Central memory CD8-positive, alpha-beta T cell (primary cell): ENCODE results near the gene A2M.

Experiments used
- ATAC-seq: fragments of 150-1000 bp; cut with Tn5 transposase; replicated peaks from 2 replicates; pipeline ENCODE4 v1.10.0; 2022; ENCODE audit warnings: mild to moderate bottlenecking, moderate FRiP score, moderate number of reproducible peaks; ENCODE audit not compliant: poor library complexity, severe bottlenecking; ENCODE audit errors: extremely low read depth
- DNase-seq, 2 donors: peaks; one replicate each; pipeline ENCODE4 v3.0.0; 2021; ENCODE audit warnings: low spot score in 2 of 2
- H3K27ac Mint-ChIP-seq: one replicate; pipeline ENCODE4 v1.8.0; 2022; ENCODE audit warnings: low read depth, mild to moderate bottlenecking, moderate library complexity, mixed read lengths
- H3K27me3 Mint-ChIP-seq: one replicate; pipeline ENCODE4 v1.8.0; 2022; ENCODE audit warnings: mixed read lengths
- H3K36me3 Mint-ChIP-seq: one replicate; pipeline ENCODE4 v1.8.0; 2022; ENCODE audit warnings: mild to moderate bottlenecking, moderate library complexity, mixed read lengths; ENCODE audit not compliant: insufficient read depth
- H3K4me1 Mint-ChIP-seq: one replicate; pipeline ENCODE4 v1.8.0; 2022; ENCODE audit warnings: mixed read lengths
- H3K4me3 Mint-ChIP-seq: one replicate; pipeline ENCODE4 v1.8.0; 2022; ENCODE audit warnings: mild to moderate bottlenecking, moderate library complexity, mixed read lengths
- H3K9me3 Mint-ChIP-seq: one replicate; pipeline ENCODE4 v1.8.0; 2022; ENCODE audit warnings: mixed read lengths

A2M gene

GRCh38 chr12:9071969-9072368 lies 43.8 kb downstream of the A2M start:
- Mint-ChIP-seq H3K4me3 (no peak overlapping the region), H3K36me3 (peaks cover 23% of the 10 kb centered on the region), H3K27ac (no peak overlapping the region), H3K27me3 (no peaks in the 10 kb centered on the region), H3K9me3 (no peaks in the 10 kb centered on the region), H3K4me1 (peaks cover 20% of the 10 kb centered on the region)
- no peak for DNase-seq
- ATAC-seq: no peak

GRCh38 chr12:9071518-9071917 lies 44.2 kb downstream of the A2M start:
- ATAC-seq (no peak), DNase-seq (no peak)
- Mint-ChIP-seq H3K27ac (no peak overlapping the region), H3K4me1 (peaks cover 25% of the 10 kb centered on the region), H3K36me3 (peaks cover 23% of the 10 kb centered on the region), H3K4me3 (no peak overlapping the region), H3K27me3 (no peaks in the 10 kb centered on the region), H3K9me3 (no peaks in the 10 kb centered on the region)

- H3K27ac Mint-ChIP-seq: no peak overlapping the region
- peaks cover 23% of the 10 kb centered on the region for H3K36me3 Mint-ChIP-seq
- ATAC-seq (no peak), DNase-seq (no peak)
- H3K4me3 Mint-ChIP-seq: no peak overlapping the region
- peaks cover 31% of the 10 kb centered on the region for H3K4me1 Mint-ChIP-seq
- no peaks in the 10 kb centered on the region for H3K9me3 Mint-ChIP-seq
- no peaks in the 10 kb centered on the region for H3K27me3 Mint-ChIP-seq
Measured at GRCh38 chr12:9070351-9070750, 45.4 kb downstream of the A2M start.

GRCh38 chr12:9068600-9068999 lies 47.1 kb downstream of the A2M start:
- peaks cover 20% of the 10 kb centered on the region for H3K36me3 Mint-ChIP-seq
- H3K27ac Mint-ChIP-seq: peak overlapping the region; percentile 38
- no peak for ATAC-seq
- peaks cover 33% of the 10 kb centered on the region for H3K4me1 Mint-ChIP-seq
- no peaks in the 10 kb centered on the region for H3K27me3 Mint-ChIP-seq
- no peaks in the 10 kb centered on the region for H3K9me3 Mint-ChIP-seq
- DNase-seq: no peak
- no peak overlapping the region for H3K4me3 Mint-ChIP-seq

- H3K27me3 Mint-ChIP-seq: no peaks in the 10 kb centered on the region
- ATAC-seq (no peak), DNase-seq (no peak)
- H3K36me3 Mint-ChIP-seq: peaks cover 23% of the 10 kb centered on the region
- no peak overlapping the region for H3K27ac Mint-ChIP-seq
- no peak overlapping the region for H3K4me3 Mint-ChIP-seq
- H3K4me1 Mint-ChIP-seq: peaks cover 35% of the 10 kb centered on the region
- H3K9me3 Mint-ChIP-seq: no peaks in the 10 kb centered on the region
Measured at GRCh38 chr12:9068086-9068485, 47.6 kb downstream of the A2M start.

GRCh38 chr12:9066755-9067423 lies 48.8 kb downstream of the A2M start:
- ATAC-seq (no peak), DNase-seq (no peak)
- peak overlapping the region; percentile 16 for H3K4me3 Mint-ChIP-seq
- H3K27me3 Mint-ChIP-seq: no peaks in the 10 kb centered on the region
- H3K4me1 Mint-ChIP-seq: peaks cover 28% of the 10 kb centered on the region
- H3K36me3 Mint-ChIP-seq: peaks cover 23% of the 10 kb centered on the region
- H3K9me3 Mint-ChIP-seq: no peaks in the 10 kb centered on the region
- no peak overlapping the region for H3K27ac Mint-ChIP-seq

- no peak overlapping the region for H3K27ac Mint-ChIP-seq
- ATAC-seq: no peak
Measured at GRCh38 chr12:9066183-9066623, 49.5 kb downstream of the A2M start.

GRCh38 chr12:9065607-9065856 lies 50.2 kb downstream of the A2M start:
- Mint-ChIP-seq H3K4me1 (peaks cover 28% of the 10 kb centered on the region), H3K27ac (no peak overlapping the region), H3K4me3 (peak overlapping the region; percentile 37), H3K27me3 (no peaks in the 10 kb centered on the region), H3K36me3 (peaks cover 18% of the 10 kb centered on the region), H3K9me3 (no peaks in the 10 kb centered on the region)
- ATAC-seq: no peak
- no peak for DNase-seq

More at GRCh38 chr12:9066183-9066623, 49.5 kb downstream of the A2M start:
- H3K4me1 Mint-ChIP-seq: peaks cover 28% of the 10 kb centered on the region
- peaks cover 20% of the 10 kb centered on the region for H3K36me3 Mint-ChIP-seq
- DNase-seq: no peak
- H3K9me3 Mint-ChIP-seq: no peaks in the 10 kb centered on the region
- peak overlapping the region; percentile 14 for H3K4me3 Mint-ChIP-seq
- H3K27me3 Mint-ChIP-seq: no peaks in the 10 kb centered on the region

- H3K27ac Mint-ChIP-seq: no peak overlapping the region
- DNase-seq (no peak), ATAC-seq (no peak)
- peaks cover 18% of the 10 kb centered on the region for H3K36me3 Mint-ChIP-seq
- H3K9me3 Mint-ChIP-seq: no peaks in the 10 kb centered on the region
- H3K4me3 Mint-ChIP-seq: peak overlapping the region; percentile 80
- H3K4me1 Mint-ChIP-seq: peaks cover 28% of the 10 kb centered on the region
- no peaks in the 10 kb centered on the region for H3K27me3 Mint-ChIP-seq
Measured at GRCh38 chr12:9064815-9065606, 50.7 kb downstream of the A2M start.

GRCh38 chr12:9064201-9064814 lies 51.4 kb downstream of the A2M start:
- H3K9me3 Mint-ChIP-seq: no peaks in the 10 kb centered on the region
- DNase-seq (no peak), ATAC-seq (peak; percentile 76)
- peak overlapping the region; percentile 80 for H3K4me3 Mint-ChIP-seq
- H3K27ac Mint-ChIP-seq: no peak overlapping the region
- H3K36me3 Mint-ChIP-seq: peaks cover 21% of the 10 kb centered on the region
- peaks cover 28% of the 10 kb centered on the region for H3K4me1 Mint-ChIP-seq
- H3K27me3 Mint-ChIP-seq: no peaks in the 10 kb centered on the region

- no peak overlapping the region for H3K27ac Mint-ChIP-seq
- H3K4me1 Mint-ChIP-seq: peaks cover 40% of the 10 kb centered on the region
- no peak overlapping the region for H3K4me3 Mint-ChIP-seq
- ATAC-seq: no peak
- H3K9me3 Mint-ChIP-seq: no peaks in the 10 kb centered on the region
- H3K36me3 Mint-ChIP-seq: peaks cover 17% of the 10 kb centered on the region
- no peaks in the 10 kb centered on the region for H3K27me3 Mint-ChIP-seq
- no peak for DNase-seq
Measured at GRCh38 chr12:9052610-9053009, 63.1 kb downstream of the A2M start.

- H3K27ac Mint-ChIP-seq: no peak overlapping the region
- no peaks in the 10 kb centered on the region for H3K27me3 Mint-ChIP-seq
- no peak for ATAC-seq
- H3K36me3 Mint-ChIP-seq: peaks cover 12% of the 10 kb centered on the region
- H3K4me1 Mint-ChIP-seq: peaks cover 40% of the 10 kb centered on the region
- no peak for DNase-seq
- no peaks in the 10 kb centered on the region for H3K9me3 Mint-ChIP-seq
- no peak overlapping the region for H3K4me3 Mint-ChIP-seq
Measured at GRCh38 chr12:9051158-9051550, 64.6 kb downstream of the A2M start.
